ENCODE data around the gene PNP.

DNA sequence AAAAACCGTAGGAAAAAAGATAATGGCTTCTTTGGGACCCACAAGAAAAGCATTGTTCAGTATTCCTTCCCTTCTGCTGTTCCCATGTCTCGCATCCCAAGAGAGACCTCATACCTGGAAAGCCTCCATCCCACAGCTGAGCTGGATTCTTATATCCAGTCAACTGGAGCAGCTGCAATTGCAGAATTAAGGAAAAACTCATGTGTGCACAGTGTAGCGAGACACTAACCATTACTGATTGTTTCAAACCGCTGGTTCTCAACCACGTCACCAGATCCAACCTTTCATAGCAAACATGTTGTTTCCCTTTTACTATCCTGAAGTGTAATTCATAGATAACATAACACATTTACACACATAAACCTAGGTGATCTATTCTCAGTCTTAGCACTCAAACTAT, 30.7 kb downstream of the PNP start:
- no peak for TF ChIP-seq GATA2 (IDR thresholded peaks at IDR 0.05; ENCODE audit: insufficient read depth, insufficient read length, low read depth, low read length)
- no peak for TF ChIP-seq CTCF (IDR thresholded peaks at IDR 0.05; ENCODE audit: extremely low read depth in 1 of 2, insufficient read depth in 1 of 2, low read depth in 1 of 2, low read length in 2 of 2)
- TF ChIP-seq POLR2A (IDR thresholded peaks at IDR 0.05; ENCODE audit: low read depth, low read length) = no peak
- no peak for TF ChIP-seq FOS (IDR thresholded peaks at IDR 0.05; ENCODE audit: borderline replicate concordance, insufficient read depth, low read length)
- TF ChIP-seq MYC (IDR thresholded peaks at IDR 0.05; ENCODE audit: low read depth, low read length) = no peak
- TF ChIP-seq EZH2 (IDR thresholded peaks at IDR 0.05; ENCODE audit: borderline replicate concordance, low read depth, low read length, severe bottlenecking) = no peak
- TF ChIP-seq POLR2AphosphoS5 (IDR thresholded peaks at IDR 0.05; ENCODE audit: insufficient read depth, low read depth, low read length) = no peak
